K562 (cell line): ENCODE measurements around the gene KRTAP10-9. TPM values are rescaled to one million over a fixed set of nuclear protein-coding genes. Genes with fewer than 3 reads are reported as not detected.
A peak's percentile ranks its signal among the peaks of the same experiment; 100 is the strongest.

Experiments used
- ATF1 ChIP-seq, 2 experiments: fragments of 450-650 bp in 1 of 2; IDR thresholded peaks; 2 replicates each; pipeline ENCODE4 v1.6.1; 2016; ENCODE audit warnings: missing compliant biosample characterization in 1 of 2, missing genetic modification characterization in 1 of 2
- CREB1 ChIP-seq, 2 experiments: sonication (generic) in 1 of 2; formaldehyde crosslinking in 1 of 2; IDR thresholded peaks; 2 replicates each; pipeline versions ENCODE4 v1.6.1 to v1.8.0; 2012 to 2022; ENCODE audit warnings: inconsistent platforms in 1 of 2, mild to moderate bottlenecking in 1 of 2, missing genetic modification reagents in 1 of 2, moderate library complexity in 1 of 2
- DPF2 ChIP-seq: fragments of 450-650 bp; IDR thresholded peaks from 2 replicates; pipeline ENCODE4 v1.6.1; 2016
- ESRRA ChIP-seq: fragments of 450-650 bp; IDR thresholded peaks from 2 replicates; pipeline ENCODE4 v1.6.1; 2014; ENCODE audit warnings: low read depth, mild to moderate bottlenecking, moderate library complexity, borderline replicate concordance
- ETV1 ChIP-seq: fragments of 450-650 bp; conservative IDR thresholded peaks from 2 replicates; pipeline ENCODE4 v1.6.1; 2016; ENCODE audit warnings: missing genetic modification characterization, control low read depth, low read depth, missing compliant biosample characterization
- GABPA ChIP-seq: fragments of 200-800 bp; sonication (Bioruptor generic); conservative IDR thresholded peaks from 2 replicates; pipeline ENCODE4 v1.6.1; 2016; ENCODE audit warnings: low read depth, missing genetic modification characterization, missing compliant biosample characterization
- GTF2F1 ChIP-seq: IDR thresholded peaks from 2 replicates; pipeline ENCODE4 v1.6.1; 2011; ENCODE audit warnings: low read depth, low read length, improper control_type of control experiment
- HOXB6 ChIP-seq: fragments of 250-450 bp; sonication (Bioruptor Pico); IDR thresholded peaks from 2 replicates; pipeline ENCODE4 v1.5.1; 2022; ENCODE audit warnings: mild to moderate bottlenecking, borderline replicate concordance
- JUNB ChIP-seq: fragments of 450-650 bp; formaldehyde crosslinking; conservative IDR thresholded peaks from 2 replicates; pipeline ENCODE4 v1.4.0; 2020; ENCODE audit warnings: mild to moderate bottlenecking
- NBN ChIP-seq: fragments of 450-650 bp; IDR thresholded peaks from 2 replicates; pipeline ENCODE4 v1.6.1; 2016; ENCODE audit warnings: low read depth, mild to moderate bottlenecking
- NFRKB ChIP-seq: fragments of 450-650 bp; IDR thresholded peaks from 2 replicates; pipeline ENCODE4 v1.6.1; 2016; ENCODE audit warnings: low read depth
- TAF9B ChIP-seq: fragments of 450-650 bp; IDR thresholded peaks from 2 replicates; pipeline ENCODE4 v1.6.1; 2018; ENCODE audit warnings: mild to moderate bottlenecking; ENCODE audit not compliant: partially characterized antibody
- TRIM24 ChIP-seq, 2 experiments: fragments of 450-650 bp; IDR thresholded peaks; 2 replicates each; pipeline ENCODE4 v1.6.1; 2016
- ZNF589 ChIP-seq: fragments of 200-800 bp; sonication (Bioruptor generic); IDR thresholded peaks from 2 replicates; pipeline ENCODE4 v1.6.1; 2016; ENCODE audit warnings: low read depth, missing genetic modification characterization, missing compliant biosample characterization
- ZNF707 ChIP-seq: fragments of 250-450 bp; sonication (Bioruptor Pico); conservative IDR thresholded peaks from 2 replicates; pipeline ENCODE4 v1.8.0; 2022; ENCODE audit warnings: inconsistent platforms, mild to moderate bottlenecking, moderate library complexity
- ZNF766 ChIP-seq: fragments of 200-800 bp; sonication (Bioruptor generic); conservative IDR thresholded peaks from 2 replicates; pipeline ENCODE4 v1.6.1; 2016; ENCODE audit warnings: missing genetic modification characterization, missing compliant biosample characterization
- polyA plus RNA-seq, 8 experiments: library from polyadenylated mRNA; depleted of rRNA in 4 of 8; stranded (reverse) in 5 of 8; unstranded in 3 of 8; fragments of >200 nt; fragmentation: Nextera tagmentation in 2 of 8; fragmentation: Illumina TruSeq in 1 of 8; extraction: Ambion mirVana in 2 of 8; extraction: Trizol in 1 of 8; gene quantifications; 2 replicates each; pipeline versions ENCODE4 v1.2.1 to v1.2.3, GENCODE V29; 2011 to 2014; ENCODE audit warnings: inconsistent platforms in 1 of 8, missing spikeins in 1 of 8
- total RNA-seq, 7 experiments: library from RNA; depleted of rRNA in 6 of 7; stranded (reverse); fragments of >200 nt in 6 of 7; fragmentation: Illumina TruSeq in 2 of 7; extraction: Trizol in 2 of 7; gene quantifications; 2 replicates each; pipeline versions ENCODE4 v1.2.1 to v1.2.3, GENCODE V29; 2011 to 2021; ENCODE audit warnings: low replicate concordance in 1 of 7
- TF ChIP-seq, protein P1 (sequence below): sonication (generic); formaldehyde crosslinking; IDR thresholded peaks from 2 replicates; pipeline ENCODE4 v1.8.0; 2022; ENCODE audit warnings: missing genetic modification reagents, mild to moderate bottlenecking, moderate library complexity, borderline replicate concordance
- TF ChIP-seq, protein P2 (sequence below), 2 experiments: IDR thresholded peaks in 1 of 2; conservative IDR thresholded peaks in 1 of 2; 2 replicates each; pipeline ENCODE4 v1.6.1; 2016; ENCODE audit warnings: low read depth in 2 of 2, mild to moderate bottlenecking in 1 of 2, missing compliant biosample characterization in 1 of 2, missing genetic modification characterization in 1 of 2, moderate library complexity in 1 of 2
- TF ChIP-seq, protein P3 (sequence below), 2 experiments: fragments of 200-800 bp in 1 of 2; sonication (Bioruptor generic) in 1 of 2; sonication (generic) in 1 of 2; formaldehyde crosslinking in 1 of 2; IDR thresholded peaks in 1 of 2; conservative IDR thresholded peaks in 1 of 2; 2 replicates each; pipeline versions ENCODE4 v1.5.0 to v1.6.1; 2016 to 2020; ENCODE audit warnings: missing compliant biosample characterization in 1 of 2, missing genetic modification characterization in 1 of 2, missing genetic modification reagents in 1 of 2
- TF ChIP-seq, protein P4 (sequence below), 3 experiments: fragments of 200-800 bp in 1 of 3; sonication (Bioruptor generic) in 1 of 3; sonication (generic) in 1 of 3; formaldehyde crosslinking in 1 of 3; IDR thresholded peaks; 2 replicates each; pipeline versions ENCODE4 v1.6.1 to v1.8.0; 2016 to 2022; ENCODE audit warnings: mild to moderate bottlenecking in 2 of 3, missing compliant biosample characterization in 2 of 3, missing genetic modification characterization in 2 of 3, missing genetic modification reagents in 1 of 3

KRTAP10-9 gene
- total and polyA plus RNA-seq, 9 of the 15 experiments (the other 6 are each of a cell fraction or from before 2014, with no cell fraction given), result not detected

DNA sequence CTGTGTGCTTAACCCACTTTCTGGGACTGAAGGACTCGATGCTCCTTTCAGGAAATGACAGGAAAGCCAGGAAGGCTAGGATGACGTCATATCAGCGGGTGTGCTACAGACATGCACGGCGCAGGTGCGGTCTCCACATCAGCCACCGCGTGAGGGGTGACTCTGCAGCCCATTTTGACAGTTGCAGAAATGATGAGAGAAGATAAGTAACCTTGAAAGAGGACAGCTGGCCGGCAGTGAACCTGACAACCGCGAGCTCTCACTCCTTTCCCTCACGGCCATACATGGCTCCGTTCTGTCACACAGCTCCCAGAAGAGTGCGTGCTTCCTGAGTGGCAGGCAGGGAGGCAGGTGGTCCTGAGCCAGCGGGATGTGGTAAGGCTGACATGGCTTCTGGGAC, 44.8 kb upstream of the KRTAP10-9 start (continued):
- peak; percentile 54 for TF ChIP-seq ETV1 (tag)
- TF ChIP-seq GABPA, result peak; percentile 56
- TF ChIP-seq GTF2F1, result no peak
- TF ChIP-seq ESRRA, result peak; percentile 81
- TF ChIP-seq, protein P1, sequence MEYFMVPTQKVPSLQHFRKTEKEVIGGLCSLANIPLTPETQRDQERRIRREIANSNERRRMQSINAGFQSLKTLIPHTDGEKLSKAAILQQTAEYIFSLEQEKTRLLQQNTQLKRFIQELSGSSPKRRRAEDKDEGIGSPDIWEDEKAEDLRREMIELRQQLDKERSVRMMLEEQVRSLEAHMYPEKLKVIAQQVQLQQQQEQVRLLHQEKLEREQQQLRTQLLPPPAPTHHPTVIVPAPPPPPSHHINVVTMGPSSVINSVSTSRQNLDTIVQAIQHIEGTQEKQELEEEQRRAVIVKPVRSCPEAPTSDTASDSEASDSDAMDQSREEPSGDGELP (CRISPR knock-in tag), result peak; percentile 86; the same call in 1 of the 2 replicates
- TF ChIP-seq, protein P2, sequence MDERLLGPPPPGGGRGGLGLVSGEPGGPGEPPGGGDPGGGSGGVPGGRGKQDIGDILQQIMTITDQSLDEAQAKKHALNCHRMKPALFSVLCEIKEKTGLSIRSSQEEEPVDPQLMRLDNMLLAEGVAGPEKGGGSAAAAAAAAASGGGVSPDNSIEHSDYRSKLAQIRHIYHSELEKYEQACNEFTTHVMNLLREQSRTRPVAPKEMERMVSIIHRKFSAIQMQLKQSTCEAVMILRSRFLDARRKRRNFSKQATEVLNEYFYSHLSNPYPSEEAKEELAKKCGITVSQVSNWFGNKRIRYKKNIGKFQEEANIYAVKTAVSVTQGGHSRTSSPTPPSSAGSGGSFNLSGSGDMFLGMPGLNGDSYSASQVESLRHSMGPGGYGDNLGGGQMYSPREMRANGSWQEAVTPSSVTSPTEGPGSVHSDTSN (CRISPR knock-in tag; IDR thresholded peaks at IDR 0.05; ENCODE audit: low read depth), result no peak
- TF ChIP-seq, protein P2 (tag; conservative IDR thresholded peaks at IDR 0.05; ENCODE audit: low read depth), result peak; percentile 86
- TF ChIP-seq ZNF766 (CRISPR knock-in tag), result peak; percentile 63; the same call in 1 of the 2 replicates
- TF ChIP-seq NFRKB, result no peak; the same call in 1 of the 2 replicates
- TF ChIP-seq ATF1 (CRISPR knock-in tag; IDR thresholded peaks at IDR 0.05), result no peak
- peak; percentile 95 for TF ChIP-seq ATF1 (tag; IDR thresholded peaks at IDR 0.05)
- TF ChIP-seq JUNB, result peak; percentile 95
- TF ChIP-seq CREB1 (IDR thresholded peaks at IDR 0.05), result no peak
- TF ChIP-seq CREB1 (CRISPR knock-in tag; IDR thresholded peaks at IDR 0.05), result peak; percentile 71
- TF ChIP-seq, protein P3, sequence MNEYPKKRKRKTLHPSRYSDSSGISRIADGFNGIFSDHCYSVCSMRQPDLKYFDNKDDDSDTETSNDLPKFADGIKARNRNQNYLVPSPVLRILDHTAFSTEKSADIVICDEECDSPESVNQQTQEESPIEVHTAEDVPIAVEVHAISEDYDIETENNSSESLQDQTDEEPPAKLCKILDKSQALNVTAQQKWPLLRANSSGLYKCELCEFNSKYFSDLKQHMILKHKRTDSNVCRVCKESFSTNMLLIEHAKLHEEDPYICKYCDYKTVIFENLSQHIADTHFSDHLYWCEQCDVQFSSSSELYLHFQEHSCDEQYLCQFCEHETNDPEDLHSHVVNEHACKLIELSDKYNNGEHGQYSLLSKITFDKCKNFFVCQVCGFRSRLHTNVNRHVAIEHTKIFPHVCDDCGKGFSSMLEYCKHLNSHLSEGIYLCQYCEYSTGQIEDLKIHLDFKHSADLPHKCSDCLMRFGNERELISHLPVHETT (CRISPR knock-in tag; conservative IDR thresholded peaks at IDR 0.05 in 1 of 2, IDR thresholded peaks at IDR 0.05 in 1 of 2), result peak in 1 of 2 experiments; percentile 64; a peak in 1 of 4 replicates
- TF ChIP-seq HOXB6 (CRISPR knock-in tag), result peak; percentile 78; the same call in 1 of the 2 replicates
- TF ChIP-seq TAF9B, result no peak
- peak in 1 of 2 experiments; percentile 75; a peak in 2 of 4 replicates for TF ChIP-seq TRIM24 (IDR thresholded peaks at IDR 0.05)
- peak; percentile 69; the same call in 1 of the 2 replicates for TF ChIP-seq ZNF589 (CRISPR knock-in tag)
- TF ChIP-seq NBN, result 0 out of 2 replicates have a peak, but pooled peaks have one; percentile 44
- peak; percentile 29; the same call in 1 of the 2 replicates for TF ChIP-seq DPF2
- TF ChIP-seq, protein P4, sequence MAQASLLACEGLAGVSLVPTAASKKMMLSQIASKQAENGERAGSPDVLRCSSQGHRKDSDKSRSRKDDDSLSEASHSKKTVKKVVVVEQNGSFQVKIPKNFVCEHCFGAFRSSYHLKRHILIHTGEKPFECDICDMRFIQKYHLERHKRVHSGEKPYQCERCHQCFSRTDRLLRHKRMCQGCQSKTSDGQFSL (CRISPR knock-in tag; IDR thresholded peaks at IDR 0.05), result no peak
- TF ChIP-seq, protein P4 (tag; IDR thresholded peaks at IDR 0.05), result no peak
- no peak for TF ChIP-seq ZNF707 (CRISPR knock-in tag)
